Measurements from ENCODE around the gene LRRTM2.

The LRRTM2 gene

GRCh38 chr5:138883211-138883610, 8.1 kb upstream of the LRRTM2 start:
- DNase-seq (ENCODE audit: low read depth): no peak

DNA sequence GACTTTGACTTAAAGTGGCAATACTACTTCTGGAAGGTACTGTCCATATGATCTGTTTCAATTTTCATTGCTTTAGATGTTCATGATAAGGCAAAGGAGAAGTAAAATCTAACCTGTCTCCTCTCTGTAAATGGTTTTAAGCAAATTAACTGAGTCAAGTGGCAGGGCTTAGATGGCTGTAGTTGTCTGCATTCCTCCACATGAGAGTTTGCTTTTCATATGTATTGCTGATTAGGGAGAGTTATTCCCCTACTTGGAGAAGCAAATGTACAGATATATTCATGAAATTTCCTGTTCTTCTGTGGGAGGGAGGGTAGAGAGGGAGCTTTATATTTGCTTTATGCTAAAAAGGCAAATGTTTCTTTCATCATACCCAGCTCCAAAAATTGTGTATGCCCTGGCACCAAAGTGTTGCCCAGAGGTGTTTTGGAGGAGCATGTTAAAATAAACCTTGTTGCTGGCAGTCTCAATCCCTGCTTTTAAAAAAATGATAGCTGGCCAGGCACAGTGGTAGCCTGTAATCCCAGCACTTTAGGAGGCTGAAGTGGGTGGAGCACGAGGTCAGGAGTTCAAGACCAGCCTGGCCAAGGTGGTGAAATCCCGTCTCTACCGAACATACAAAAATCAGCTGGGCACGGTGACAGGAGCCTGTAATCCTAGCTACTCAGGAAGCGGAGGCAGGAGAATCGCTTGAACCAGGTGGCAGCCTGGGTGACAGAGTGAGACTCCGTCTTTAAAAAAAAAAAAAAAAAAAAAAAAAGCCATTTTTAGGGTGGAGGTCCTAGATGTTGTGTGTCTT, 3.5 kb upstream of the LRRTM2 start:
- DNase-seq (ENCODE audit: low read depth): no peak

- no peak for DNase-seq (ENCODE audit: low read depth)
Observed at GRCh38 chr5:138876811-138877210, 1.7 kb upstream of the LRRTM2 start.

GRCh38 chr5:138875946-138876345, 811 bp upstream of the LRRTM2 start:
- DNase-seq (ENCODE audit: low read depth): no peak

- no peak for DNase-seq (ENCODE audit: low read depth)
Observed at GRCh38 chr5:138875552-138875875, 379 bp upstream of the LRRTM2 start.

GRCh38 chr5:138874241-138874640, 894 bp downstream of the LRRTM2 start:
- no peak for DNase-seq (ENCODE audit: low read depth)

DNA sequence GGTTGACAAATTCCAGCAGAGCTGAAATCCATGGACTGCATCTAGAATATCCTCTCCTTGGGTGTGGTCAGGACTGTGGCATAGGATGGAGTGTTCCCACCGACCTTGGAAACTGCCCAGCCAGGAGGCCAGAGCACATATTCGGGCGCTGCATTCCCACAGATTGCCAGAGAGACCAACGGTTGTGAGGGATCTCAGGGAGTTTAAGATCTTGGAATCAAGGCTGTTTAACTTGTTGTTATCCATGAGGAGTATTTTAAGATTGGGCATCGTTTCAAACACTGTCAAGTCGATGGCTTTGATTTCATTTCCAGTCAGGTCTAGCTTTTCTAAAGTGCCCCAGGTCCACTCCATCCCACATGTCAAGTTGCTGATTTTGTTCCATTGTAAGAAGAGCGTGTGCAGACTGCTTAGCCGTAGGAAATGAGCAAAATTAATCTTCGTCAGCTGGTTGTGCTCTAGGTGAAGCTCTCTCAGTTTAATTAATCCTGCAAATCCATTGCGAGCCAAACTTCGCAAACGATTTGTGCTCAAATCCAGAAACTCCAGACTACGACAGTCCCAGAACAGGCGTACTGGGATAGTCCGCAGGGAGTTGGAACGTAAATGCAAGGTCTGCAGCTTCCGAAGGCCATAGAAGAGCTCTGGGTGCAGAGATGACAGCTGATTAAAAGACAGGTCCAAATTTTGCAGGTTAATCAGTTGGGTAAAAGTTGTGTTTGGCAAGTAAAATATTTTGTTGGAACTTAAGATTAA, 1.5 kb downstream of the LRRTM2 start:
- DNase-seq (ENCODE audit: low read depth): no peak

DNA sequence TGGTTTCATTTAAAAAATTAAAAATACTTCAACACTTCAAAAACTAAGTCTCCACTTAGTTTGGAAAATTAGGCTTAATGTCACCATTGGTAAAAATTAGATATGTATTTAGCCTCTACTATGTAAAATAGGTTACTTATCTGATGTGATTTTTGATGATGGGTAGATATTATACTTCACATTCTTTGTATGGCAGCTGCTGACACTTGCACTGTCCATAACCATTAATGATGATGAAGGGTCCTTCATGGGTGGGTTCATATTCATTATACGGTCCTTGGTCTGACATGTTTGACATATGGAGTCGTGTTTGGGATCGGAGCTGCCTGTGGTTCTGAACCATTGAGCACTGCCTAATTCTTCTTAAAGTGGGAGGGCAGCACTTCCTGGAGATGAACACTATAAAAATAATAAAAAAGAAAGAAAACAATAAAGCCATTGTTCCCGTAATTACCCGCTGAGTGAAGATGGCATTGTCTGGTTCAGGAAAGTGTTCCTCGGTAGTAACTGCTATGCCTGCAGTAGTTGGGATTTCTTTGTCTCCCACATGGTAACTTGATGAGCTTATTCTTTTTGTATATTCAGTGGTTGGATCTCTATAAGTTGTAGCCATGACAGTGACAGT, 2.2 kb downstream of the LRRTM2 start:
- DNase-seq (ENCODE audit: low read depth): no peak

DNA sequence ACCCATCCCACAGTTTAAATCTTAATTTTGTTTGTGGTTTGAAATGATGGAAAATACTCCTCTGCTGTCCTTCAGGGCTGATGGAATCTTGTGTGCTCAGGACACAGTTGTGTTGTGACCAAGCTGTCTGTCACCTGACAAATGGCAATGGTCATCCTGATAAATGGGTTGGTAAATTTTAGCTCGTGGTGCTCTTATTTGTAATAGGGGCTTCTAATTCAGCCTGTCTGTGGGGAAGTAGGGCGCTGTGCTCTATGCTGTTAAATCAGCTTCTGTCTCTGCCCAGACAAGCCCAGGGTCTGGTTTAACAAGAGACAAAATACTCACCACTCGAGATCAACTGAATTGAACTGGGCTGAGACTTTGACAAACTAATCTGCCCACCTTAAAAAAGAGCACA, 4.5 kb downstream of the LRRTM2 start:
- DNase-seq (ENCODE audit: low read depth): no peak

GRCh38 chr5:138869763-138870500, 5.2 kb downstream of the LRRTM2 start:
- DNase-seq (ENCODE audit: low read depth): no peak

DNA sequence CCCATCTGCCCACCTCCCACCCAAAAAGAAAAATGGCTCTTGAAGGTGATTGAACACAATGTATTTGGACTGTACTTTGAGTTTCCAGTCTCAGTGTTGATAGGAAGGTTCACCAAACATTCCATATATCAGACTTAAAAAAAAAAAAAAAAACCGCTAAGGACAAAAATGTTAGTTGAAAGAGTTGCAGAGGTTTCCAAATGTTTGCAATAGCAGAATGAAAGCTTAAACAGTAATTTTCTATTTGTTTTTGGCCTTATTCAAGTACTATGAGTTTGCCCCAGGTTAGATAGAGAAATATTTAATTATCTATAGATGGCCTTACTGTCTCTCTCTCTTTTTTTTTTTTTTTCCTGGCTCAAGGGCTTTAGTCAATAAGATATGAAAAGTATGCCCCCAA, 6.1 kb downstream of the LRRTM2 start:
- no peak for DNase-seq (ENCODE audit: low read depth)

DNA sequence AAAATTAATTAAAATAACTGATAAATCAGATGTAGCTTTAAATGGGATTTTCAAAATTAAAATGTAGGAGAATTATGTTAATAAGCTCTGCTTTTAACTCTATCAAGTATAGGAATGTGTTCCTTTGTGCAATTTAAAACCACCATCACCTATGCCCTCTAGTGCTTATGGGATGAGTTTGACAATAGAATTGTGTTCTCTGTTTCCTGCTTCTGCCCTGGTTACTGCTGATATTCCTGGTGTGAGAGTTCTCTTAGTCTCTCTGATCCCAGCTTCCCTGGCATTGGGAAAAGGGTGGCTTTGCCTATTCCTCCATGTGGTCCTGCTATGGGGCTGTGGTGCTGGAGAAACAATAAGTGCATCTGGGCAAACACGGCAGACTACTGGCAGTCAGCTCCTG, 8.1 kb downstream of the LRRTM2 start:
- no peak for DNase-seq (ENCODE audit: low read depth)

- DNase-seq (ENCODE audit: low read depth): no peak
Observed at GRCh38 chr5:138853132-138853531, 22.0 kb downstream of the LRRTM2 start.

GRCh38 chr5:138850865-138851435, 24.2 kb downstream of the LRRTM2 start:
- no peak for DNase-seq (ENCODE audit: low read depth)

DNA sequence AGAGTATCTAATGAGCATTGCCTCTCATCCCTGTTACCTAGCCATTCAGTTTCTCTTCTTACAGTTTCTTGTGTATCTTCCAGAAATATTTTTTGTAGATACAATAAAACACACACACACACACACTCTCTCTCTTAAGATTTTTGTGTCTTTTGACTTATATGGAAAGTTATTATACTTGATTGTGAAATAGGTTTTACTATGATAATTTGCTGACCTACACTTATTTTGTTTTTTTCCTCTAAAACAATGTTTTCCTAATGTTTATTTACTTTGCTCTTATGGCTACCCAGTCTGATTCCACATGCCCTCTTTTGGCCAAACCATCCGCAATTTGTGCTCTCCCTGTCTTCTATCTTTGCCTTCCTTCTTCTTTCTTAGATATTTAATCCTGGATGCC, 25.3 kb downstream of the LRRTM2 start:
- no peak for DNase-seq (ENCODE audit: low read depth)

GRCh38 chr5:138849439-138849838, 25.7 kb downstream of the LRRTM2 start:
- no peak for DNase-seq (ENCODE audit: low read depth)

DNA sequence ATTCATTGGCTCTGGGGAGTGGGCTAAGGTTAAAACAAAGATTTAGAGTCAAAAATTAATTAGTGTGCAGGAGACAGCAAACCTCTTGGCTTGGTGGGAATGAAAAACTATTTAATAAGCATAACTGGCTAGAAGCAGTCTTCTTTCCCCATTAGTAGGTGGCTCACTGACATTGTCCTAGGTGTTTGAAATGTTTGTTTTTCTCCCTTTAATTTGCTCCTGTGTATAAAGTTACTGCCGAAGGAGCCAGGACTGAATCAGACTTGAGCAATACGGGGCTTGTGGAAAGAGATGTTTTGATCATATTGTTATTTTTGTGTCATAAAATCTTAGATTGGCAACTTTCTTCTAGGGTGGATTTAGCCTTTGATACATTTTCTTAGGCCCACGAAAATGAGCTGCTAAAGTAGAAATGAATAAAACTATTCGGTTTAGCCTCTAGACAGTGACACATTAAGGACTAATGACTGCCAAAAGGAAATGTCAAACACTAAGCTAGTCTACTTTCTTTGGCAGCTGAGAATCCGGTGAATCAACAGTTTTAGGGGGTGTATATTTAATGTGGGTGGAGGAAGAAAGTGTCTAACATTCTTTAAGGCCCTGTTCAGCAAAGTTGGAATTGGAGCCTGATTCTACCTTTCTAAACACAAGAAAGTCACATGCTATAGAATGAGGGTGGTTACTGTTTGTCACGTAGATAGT, 30.2 kb downstream of the LRRTM2 start:
- no peak for DNase-seq (ENCODE audit: low read depth)

GRCh38 chr5:138844125-138844461, 31.0 kb downstream of the LRRTM2 start:
- DNase-seq (ENCODE audit: low read depth): no peak

GRCh38 chr5:138843316-138844124, 31.6 kb downstream of the LRRTM2 start:
- no peak for DNase-seq (ENCODE audit: low read depth)

- DNase-seq (ENCODE audit: low read depth): no peak
Observed at GRCh38 chr5:138841531-138841930, 33.6 kb downstream of the LRRTM2 start.

DNA sequence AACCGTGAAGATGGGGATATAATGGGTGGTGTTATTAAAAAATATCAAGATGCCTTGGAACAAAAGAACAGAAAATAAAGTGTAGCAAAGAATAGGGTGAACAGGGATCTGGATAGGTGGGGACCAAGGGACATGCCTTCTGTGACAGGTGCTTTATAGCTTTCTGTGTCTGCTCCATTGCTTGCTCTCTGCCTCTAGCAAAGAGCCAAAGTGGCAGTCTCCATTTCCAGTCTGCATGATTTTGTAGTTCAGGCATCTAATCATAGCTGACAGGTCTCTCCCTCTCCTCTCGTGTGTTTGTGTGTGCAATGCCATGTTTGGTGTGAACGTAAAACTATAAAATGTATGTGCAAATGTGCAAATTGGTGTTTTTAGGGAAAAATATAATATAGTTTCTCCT, 35.0 kb downstream of the LRRTM2 start:
- DNase-seq (ENCODE audit: low read depth): no peak

All from stimulated activated CD8-positive, alpha-beta memory T cell treated with anti-CD3 and anti-CD28 coated beads, Interleukin-12 subunit alpha, Interleukin-12 subunit beta, amount 100 ng/mL, for 1 hour (primary cell).